Measurements from ENCODE around the gene CBFB.
"Not testable (repeated sequence)": the region's sequence is repeated elsewhere in the genome, so short reads cannot be mapped to it uniquely, and the experiment has no call there.

The CBFB gene

DNA sequence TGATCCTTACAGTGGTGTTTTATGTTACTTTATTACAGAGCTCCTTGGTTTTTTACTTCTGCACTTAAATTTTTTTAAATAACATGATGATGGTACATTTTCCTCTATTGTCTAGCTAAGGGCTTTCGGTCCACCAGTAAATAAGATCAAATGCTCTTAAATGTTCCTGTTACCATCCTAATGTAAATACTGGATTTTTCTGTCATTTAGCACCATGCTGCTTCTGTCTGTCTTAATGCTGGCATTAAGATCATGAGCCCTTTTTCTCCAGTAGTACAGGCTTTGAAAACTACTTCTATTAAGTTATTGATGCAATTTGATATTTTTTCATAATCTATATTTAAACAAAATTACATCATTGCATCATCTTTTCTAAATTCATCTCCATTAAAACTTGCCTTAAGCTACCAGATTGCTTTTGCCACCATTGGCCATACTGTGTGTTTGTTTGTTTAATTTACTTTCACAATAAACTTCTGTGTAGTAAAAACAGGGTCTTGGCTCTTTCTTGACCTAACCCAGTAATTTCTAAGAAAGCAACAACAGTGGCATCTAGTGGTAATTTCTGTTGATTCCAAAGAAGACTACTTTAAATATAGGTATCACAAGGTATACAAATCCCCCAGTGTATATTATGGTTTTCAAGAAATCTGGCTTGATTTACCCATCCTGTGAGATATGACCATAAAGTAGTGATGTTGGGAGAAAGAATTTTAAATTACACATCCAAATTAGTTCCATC lies 71.8 kb downstream of the CBFB start:
- DNase-seq: no peak

DNA sequence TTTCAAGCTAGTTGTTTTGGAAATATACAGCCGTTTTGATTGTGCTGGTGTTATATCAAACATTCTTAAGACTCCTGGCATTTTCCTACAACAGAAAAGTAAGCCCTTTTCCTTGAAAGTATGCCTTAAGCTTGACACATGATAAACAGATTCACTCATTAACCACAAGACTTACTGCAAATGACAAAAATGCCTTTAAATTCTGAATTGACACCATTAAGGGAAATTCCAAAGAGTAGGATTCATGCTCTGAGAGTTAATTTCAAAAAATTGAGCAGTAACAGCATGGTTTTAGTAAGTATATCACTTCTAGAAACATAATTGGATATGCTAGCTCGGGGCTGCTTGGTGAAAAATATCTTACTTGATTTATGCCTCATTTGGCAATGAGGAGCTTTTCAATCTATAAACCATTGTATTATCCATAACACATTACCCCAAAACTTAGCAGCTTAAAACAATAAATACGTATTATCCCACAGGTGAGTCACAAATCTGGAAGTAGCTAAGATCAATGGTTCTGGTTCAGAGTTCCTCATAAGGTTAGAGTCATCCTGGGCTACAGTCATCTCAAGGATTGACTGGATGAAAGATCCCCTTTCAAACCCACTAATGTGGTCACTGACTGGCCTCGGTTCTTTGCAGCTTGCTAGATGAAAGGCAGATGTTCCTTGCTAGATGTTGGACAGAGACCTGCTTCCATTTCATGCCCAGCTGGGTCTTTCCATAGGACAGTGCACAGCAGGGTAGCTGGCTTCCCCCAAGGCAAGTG lies 72.5 kb downstream of the CBFB start:
- DNase-seq: no peak

DNA sequence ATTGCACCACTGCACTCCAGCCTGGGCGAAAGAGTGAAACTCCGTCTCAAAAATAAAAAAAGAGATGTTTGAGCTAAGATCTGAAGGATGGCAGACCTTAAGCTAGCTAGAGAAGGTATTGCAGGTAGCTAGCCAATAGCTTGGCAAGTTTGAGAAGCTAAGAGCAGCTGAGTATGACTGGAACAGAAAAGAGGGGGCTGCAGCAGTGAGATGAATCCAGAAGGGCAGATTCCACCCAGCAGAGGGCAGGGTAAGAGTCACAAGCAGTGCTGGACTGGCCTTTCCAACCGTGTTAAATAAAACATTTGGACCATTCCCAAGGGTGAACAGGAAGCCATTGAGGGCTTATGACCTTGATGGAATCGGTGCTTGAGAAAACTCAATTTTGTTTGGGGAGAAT lies 75.1 kb downstream of the CBFB start:
- peak; percentile 3 for DNase-seq

DNA sequence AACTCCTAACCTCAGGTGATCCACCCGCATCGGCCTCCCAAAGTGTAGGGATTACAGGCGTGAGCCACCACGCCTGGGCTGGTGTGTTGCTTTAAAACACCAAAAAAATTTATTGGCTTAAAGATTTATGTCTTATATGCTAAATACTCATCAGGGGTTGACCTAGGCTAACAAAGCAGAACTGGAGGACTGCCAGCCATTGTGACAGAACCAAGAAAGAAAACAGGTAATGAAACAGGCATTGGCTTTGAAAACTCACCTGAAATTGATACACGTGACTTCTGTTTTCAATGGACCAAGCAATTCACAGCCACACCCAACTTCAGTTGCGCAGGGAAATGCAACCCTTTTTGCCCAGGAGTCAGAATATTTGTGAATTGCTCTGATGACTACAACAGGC lies 75.9 kb downstream of the CBFB start:
- peak; percentile 48 for DNase-seq

DNA sequence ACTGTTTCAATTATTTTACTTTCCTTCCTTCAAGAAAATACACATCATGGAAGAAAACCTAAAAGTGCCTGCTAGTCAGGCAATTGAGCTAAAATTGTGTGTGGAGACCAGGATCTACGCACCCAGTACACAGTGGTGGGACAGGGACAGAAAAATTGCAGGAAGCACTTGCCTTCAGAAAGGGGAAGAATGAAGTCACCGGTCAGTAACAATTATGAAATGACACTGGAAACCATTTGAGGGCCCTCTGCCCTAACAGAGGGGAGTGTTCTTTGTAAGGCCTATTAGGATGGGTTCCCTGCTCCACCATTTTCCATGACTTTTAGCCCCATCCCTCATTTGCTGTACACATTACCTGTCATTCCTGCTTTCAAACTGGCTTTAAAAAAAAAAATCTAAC lies 76.3 kb downstream of the CBFB start:
- no peak for DNase-seq

DNA sequence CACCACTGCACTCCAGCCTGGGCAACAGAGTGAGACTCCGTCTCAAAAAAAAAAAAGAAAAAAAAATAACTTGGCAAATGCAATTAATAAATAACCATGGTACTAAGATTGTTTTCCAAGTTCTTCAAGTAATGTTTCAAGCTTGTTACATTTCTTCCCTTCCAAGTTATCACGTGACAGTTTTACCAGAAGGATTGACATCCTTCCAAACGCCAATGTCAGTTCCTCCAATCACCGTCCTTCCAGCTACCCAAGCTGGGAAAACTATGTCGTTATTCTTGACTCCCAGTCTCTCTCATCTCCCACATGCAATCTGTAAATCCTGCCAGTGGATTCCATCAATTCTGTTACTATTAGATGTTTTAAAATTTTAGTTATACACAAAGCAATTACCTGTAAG lies 76.9 kb downstream of the CBFB start:
- DNase-seq: no peak

DNA sequence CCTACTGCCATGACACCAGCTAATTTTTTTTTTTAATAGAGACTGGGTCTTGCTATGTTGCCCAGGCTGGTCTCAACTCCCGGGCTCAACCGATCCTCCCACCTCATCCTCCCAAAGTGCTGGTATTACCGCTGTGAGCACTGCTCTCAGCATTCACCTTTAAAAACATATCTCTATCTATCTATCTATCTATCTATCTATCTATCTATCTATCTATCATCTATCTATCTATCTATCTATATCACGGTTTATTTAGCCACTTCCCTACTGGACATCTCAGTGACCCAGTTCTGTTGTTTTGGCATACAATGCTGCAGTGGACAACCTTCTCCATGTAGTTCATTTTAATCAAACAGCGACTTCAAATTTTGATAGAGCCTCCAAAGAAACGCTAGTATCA lies 79.5 kb downstream of the CBFB start:
- DNase-seq: no peak

DNA sequence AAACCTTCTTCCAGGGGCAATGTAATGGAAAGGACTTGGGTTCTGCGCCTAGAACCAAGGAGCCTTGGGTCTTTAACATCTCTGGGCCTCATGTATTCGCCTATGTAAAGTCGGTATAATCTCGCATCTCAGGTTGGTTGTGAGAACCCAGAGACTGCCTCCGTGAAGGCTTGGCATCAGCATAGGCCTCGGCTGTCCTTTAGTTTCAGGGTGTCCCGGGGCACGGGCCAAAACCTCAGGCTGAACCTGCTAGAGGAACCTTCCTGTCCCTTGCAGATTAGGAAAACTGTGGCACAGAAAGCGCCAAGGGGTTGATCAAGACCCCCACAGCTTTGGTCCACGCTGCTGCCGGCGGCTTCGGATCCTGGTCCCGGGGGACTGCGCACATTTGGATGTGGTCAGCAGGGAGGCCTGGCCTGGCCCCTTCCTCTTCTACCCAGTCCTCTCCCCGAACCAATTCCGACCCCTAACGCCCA lies 80.0 kb downstream of the CBFB start:
- no peak for DNase-seq

DNA sequence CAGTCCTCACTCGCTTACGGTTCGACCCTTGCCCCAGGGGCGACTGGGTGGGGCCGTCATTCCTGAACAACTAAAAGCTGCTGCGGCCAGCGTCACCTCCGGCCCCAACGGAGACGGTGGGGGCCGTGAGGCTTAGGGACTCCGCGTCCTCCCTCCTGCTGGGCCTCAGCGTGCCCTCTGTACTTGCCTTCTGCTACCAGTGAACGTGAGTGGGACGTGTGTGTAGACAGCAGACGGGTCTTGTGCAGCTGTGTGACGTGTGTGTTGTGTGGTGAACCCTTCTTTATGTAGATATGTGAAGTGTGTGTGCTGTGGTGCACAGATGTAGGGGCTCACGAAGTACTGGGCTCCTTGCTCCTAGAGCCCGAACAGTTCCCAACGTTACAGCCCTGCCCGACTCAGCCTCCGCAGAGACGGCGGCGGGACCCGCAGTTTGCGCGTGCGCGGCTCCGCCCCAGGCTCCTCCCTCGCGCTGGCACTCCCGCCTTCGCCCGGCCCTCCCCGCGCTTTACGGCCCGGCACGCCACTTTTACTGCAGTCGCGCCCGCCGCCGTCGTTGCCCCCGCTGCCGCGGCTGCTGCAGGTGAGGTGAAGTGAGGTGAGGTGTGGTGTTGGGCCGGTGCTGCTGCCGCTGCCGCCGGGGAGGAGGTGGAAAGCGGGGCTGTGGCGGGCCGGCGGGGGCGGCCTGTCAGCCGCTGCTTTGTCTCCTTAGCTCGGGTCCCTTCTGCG lies 80.6 kb downstream of the CBFB start, which contains the start of gene PHAF1:
Gene PHAF1, plus strand, starts transcription at position 535 of the 729 bp plus-strand sequence. CDS start 235 bp downstream, outside the sequence.
- peak; percentile 79 for DNase-seq

DNA sequence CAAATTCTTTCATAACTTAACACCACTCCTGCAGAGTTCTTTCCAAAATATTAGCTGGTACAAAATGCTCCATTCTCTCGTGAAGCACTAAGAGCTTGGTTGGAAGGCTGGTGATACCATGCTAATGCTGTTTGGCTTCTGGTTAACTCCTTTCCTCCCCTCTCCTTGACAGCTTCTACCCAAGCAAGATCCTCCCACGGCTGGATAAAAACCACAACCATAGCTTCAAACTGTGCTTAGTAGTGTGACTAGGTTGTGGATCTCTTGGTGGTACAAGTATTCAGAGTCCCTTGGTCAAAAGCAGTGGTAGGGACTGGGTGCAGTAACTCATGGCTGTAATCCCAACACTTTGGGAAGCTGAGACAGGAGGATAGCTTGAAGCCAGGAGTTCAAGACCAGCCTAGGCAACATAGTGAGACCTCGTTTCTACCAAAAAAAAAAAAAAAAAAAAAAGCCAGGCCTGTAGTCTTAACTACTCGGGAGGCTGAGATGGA lies 83.0 kb downstream of the CBFB start:
- no peak for DNase-seq

DNA sequence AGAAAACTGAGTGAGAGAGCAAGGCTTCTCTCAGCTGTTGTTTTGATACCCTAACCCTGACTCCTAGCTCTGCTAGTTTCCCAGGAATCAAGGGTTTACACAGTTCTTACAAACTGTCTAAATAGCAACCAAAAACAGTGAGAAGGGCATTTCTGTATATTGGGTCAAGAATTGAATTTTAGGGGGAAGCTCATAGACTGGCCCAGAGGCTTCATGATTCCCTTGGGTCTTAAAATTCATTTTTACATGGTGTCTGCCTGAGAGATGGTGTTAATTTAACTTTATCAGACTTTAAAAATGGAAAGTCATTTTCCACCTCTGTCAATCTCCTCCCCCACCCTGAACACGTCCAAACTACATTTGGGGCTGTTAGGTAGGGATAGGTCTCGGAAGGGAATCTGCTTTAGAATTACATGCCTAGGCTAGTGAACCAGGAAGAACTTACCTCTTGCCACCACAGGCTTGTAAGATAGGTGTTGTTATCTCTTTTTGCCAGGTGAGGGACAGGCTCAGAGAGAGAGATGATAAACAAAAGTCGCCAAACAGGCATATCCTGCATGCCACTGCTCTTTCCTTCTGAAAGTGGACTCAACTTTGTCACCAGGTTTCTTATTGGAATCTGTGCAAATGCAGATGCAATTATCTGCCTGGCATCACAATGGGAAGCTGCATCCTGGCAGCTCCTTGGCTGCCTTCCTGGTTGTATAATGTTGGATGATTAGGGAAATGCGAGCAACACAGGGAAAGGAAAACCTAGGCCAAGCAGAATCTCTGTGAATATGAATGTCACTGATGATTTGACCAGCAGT lies 83.8 kb downstream of the CBFB start:
- no peak for DNase-seq

DNA sequence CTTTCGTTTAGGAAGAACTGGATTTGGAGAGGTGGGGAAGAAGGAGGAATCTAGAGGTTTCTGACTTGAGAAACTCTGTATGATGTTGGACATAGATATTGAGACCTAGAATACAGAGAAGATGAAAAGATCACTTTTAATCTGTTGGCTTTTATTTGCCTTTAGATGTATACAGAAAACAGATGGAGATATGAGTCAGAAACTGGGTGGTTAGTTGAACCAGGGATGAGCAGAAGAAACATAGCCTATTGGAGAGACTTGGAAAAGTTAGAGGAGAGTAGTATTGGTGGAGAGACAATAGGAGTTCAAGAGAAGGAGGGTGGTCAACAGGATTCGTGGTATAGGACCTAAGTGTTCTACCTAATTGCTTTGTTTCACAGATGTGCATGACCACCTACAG lies 85.8 kb downstream of the CBFB start:
- no peak for DNase-seq

DNA sequence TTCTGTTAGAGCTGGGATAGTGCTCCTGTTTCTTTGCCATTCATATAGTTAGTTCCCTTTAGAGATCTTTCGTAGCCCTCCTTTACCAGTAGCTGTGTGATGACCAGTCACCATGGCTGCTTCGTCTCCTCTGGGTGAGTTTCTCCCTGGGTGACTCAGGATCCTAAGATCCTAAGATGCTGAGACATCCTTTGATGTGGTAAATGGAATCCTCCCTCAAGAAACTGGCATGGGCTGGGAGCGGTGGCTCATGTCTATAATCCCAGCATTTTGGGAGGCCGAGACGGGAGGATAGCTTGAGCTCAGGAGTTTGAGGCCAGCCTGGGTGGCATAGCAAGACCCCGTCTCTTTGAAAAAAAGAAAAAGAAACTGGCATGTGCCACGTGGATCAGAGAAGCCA lies 86.7 kb downstream of the CBFB start:
- DNase-seq: no peak

DNA sequence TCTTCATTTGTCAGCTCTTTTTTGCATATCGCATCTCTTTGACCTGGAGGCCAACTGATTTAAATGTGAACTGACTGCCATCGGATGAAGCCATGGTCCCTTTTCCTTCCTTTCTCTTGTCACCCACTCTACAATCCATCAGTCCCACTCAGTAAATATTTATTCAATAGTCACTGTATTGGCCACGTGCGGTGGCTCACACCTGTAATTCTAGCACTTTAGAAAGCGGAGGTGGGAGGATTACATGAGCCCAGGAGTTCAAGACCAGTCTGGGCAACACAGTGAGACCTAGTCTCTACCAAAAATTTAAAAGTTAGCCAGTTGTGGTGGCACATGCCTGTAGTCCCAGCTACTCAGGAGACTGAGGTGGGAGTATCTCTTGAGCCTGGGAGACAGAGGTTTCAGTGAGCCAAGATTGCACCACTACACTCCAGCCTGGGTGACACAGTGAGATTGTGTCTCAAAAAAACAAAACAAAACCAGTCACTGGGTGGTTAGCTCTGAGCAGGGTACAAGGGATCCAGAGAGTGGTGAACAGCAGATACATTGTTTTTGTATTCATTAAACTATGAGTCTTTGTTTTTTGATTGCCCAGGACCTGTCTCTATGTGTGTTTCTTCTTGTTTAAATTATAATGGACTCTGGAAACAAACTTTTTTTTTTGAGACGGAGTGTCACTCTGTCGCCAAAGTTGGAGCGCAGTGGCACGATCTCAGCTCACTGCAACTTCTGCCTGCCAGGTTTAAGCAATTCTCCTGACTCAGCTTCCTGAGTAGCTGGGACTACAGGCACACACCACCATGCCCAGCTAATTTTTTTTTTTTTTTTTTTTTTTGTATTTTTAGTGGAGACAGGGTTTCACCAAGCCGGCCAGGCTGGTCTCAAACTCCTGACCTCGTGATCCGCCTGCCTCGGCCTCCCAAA lies 87.7 kb downstream of the CBFB start:
- DNase-seq: no peak

DNA sequence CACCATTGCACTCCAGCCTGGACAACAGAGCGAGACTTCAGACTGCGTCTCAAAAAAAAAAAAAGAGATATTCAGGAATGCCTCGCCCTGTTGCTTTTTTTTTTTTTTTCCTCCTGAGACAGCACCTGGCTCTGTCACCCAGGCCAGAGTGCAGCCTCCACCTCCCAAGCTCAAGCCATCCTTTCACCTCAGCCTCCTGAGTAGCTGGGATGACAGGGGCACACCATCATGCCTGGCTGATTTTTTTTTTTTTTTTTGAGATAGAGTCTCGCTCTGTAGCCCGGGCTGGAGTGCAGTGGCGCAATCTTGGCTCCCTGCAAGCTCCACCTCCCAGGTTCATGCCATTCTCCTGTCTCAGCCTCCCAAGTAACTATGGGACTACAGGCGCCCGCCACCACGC lies 88.8 kb downstream of the CBFB start:
- no peak for DNase-seq

DNA sequence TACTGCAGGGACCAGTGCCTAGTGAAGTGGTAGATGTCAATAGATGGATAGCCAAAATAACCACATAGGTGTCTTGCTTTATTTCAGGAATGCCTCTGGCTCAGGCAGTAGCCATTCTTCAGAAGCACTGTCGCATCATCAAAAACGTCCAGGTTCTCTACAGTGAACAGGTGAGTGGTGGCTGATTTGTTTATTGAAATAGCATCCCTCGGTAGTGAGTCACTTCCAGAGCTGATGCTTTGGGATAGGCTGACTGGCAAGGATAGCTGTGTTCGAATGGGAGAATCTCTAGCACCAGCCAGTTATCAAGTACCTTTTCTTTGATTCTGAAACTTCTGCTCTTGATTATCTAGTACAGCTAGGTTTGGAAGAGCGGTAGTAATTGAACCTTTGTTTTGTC lies 91.1 kb downstream of the CBFB start:
- no peak for DNase-seq

DNA sequence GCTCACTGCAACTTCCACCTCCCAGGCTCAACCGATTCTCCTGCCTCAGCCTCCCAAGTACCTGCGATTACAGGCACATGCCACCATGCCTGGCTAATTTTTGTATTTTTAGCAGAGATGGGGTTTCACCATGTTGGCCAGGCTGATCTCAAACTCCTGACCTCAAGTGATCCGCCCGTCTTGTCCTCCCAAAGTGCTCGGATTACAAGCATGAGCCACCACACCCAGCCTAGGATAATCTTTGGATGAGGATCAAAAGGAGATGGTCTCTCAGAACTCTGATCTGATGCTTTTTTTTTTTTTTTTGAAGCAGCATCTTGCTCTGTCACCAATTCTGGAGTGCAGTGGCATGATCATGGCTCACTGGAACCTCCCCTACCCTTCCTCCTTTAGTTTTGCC lies 93.8 kb downstream of the CBFB start:
- not testable (repeated sequence) for DNase-seq

DNA sequence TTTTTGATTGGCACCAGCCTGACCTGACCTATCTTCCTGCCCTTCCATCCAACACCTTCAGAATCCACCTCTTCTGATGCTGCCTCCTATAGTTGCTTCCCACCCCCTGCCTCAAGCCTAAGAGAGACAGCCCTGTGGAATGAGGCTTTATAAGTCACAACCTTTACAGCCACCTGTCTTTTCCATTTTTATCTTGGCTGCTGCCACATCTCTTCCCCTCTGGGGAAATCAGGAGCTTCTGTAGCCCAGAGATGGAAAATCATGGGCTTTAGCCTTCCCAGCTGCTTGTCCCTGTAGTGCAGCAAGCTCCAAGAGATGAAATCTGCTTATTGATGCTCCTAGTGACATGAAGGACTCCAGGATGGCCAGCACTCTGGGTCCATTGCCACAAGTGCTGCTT lies 99.5 kb downstream of the CBFB start:
- DNase-seq: no peak

DNA sequence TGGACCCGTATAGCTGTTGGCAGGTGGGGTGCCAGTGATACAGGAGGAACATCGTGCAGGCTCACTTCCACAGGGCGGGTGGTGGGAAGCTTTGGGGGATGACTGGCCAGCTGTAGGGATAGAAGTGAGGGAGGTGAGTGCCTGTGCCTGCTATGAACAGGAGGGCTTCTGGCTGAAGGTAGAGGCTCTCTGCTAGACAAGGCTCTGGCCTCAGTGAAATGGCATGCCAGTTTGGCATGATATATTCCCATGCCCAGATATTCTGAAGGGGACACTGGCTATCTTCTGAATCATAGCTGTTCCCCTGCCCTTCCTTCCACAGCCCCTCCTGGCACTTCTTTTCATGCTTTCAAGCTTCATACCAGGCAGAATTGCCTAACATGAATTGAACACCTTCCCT lies 99.9 kb downstream of the CBFB start:
- DNase-seq: no peak

DNA sequence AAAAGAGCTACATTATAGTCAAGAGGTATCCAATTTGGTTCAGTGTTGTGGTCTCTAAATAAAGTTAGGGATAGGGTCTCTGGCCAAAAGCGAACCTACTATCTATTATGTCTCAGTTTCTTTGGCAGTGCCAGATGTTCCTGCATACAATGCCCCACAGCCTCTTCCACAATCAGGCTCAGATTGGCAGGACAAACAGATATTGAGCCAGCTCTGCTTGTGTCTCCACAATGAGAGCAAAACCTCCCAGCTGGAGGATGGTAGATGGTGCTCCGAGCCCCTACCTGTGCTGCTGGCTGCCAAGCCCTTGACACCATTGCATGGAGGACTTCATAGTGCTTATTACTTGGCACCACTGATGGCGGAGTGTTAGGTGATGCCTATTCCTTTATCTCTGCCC lies 100.5 kb downstream of the CBFB start:
- no peak for DNase-seq

DNA sequence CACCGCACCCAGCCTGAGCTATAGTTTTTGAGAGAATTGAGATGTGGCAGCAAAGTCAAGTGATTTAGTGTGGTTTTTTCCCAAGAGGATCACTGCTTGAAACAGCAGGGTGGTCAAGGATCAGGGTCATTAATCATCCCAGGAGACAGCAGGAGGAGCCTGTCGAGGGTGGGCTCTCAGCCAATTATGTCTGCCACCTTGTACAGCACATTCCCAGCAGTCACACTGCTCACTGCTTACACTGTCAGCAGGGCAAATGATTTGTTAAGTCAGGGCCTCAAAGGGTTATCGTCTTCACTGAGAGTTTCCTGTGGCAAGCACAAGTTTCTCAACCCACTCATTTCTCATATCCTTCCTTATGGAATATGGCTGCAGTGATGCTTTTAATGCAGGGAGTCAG lies 108.7 kb downstream of the CBFB start:
- DNase-seq: no peak

DNA sequence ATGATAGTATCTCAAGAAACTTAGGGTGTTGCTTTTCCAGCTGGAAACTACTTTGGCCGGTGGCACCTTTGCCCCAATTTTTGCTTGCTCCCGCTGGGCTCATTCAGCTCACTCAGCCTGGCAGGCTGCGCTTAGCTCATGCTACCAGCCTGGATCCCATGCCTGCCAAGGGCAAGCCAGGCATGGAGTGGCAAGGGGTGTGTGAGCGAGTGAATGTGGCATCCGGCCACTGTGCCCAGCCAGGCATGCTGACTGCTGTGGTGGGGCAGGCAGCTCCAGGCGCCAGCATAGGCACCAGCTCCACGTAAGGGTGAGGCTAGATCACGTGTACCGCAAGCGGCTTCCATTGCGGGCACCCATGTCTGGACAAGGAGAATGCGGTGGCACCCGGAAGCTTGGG lies 112.4 kb downstream of the CBFB start:
- no peak for DNase-seq

All from DMS153 (cell line).